ENCODE measurements around the gene CROCC2.

Gene CROCC2

DNA sequence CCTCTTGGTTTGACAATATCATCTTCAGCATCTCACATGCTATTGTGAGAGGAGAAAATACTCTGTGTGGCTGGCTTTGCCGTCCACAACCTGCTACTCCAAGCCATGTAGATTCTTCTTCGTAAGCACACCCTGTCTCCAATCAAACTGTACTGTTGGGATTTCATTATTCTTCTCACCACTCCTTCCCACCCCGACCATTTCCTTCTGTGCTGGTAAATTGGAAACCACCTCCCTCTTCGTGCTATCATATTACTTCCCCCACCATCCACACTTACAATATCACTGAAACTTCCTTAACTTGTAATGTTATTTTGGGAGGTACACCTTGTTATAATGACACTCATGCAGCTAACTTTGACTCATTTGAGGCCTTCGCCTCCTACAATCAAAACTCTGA lies 40.7 kb upstream of the CROCC2 start:
- no peak overlapping the region for H3K4me3 ChIP-seq (ENCODE audit: low read depth, low read length)
- TF ChIP-seq, protein P1, sequence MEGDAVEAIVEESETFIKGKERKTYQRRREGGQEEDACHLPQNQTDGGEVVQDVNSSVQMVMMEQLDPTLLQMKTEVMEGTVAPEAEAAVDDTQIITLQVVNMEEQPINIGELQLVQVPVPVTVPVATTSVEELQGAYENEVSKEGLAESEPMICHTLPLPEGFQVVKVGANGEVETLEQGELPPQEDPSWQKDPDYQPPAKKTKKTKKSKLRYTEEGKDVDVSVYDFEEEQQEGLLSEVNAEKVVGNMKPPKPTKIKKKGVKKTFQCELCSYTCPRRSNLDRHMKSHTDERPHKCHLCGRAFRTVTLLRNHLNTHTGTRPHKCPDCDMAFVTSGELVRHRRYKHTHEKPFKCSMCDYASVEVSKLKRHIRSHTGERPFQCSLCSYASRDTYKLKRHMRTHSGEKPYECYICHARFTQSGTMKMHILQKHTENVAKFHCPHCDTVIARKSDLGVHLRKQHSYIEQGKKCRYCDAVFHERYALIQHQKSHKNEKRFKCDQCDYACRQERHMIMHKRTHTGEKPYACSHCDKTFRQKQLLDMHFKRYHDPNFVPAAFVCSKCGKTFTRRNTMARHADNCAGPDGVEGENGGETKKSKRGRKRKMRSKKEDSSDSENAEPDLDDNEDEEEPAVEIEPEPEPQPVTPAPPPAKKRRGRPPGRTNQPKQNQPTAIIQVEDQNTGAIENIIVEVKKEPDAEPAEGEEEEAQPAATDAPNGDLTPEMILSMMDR (IDR thresholded peaks at IDR 0.05; ENCODE audit: low read depth, low read length, missing control alignments), result no peak
- no peak for DNase-seq (ENCODE audit: low read depth)
- in situ Hi-C loops (cut with HindIII; ENCODE audit: low sequenced_read_pairs), result no loop called here

DNA sequence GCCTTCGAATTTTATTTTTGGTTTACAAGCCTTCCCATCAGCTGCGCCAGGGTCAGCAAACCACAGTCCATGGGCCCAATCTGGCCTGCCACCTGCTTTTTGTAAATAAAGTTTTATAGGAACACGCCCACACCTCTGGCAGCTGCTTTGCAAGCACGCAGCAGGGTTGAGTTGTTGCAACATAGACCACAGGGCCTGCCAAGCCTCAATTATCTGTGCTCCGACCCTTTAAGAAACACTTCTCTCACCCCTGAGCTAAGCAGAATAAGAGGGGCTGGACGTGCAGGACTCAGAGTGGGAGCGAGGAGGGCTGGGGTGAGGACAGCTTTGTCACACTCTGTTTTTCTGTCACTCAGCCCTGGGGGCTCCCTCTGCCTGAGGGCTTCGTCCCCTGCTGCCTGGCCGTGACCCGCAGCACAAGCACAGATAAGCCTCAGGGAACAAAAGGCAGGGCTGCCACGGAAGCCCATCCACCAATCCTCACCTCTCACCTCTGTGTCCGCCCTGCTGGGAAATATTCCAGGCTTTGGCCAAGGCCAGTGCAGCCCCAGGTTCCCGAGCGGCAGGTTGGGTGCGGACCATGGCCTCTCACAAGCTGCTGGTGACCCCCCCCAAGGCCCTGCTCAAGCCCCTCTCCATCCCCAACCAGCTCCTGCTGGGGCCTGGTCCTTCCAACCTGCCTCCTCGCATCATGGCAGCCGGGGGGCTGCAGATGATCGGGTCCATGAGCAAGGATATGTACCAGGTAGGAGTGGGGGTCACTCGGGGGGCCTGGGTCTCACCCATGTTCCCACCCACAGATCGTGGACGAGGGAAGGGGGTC lies 37.6 kb upstream of the CROCC2 start, which contains the start of gene AGXT:
TSS of gene AGXT (plus strand) at position 539 of the 823 bp plus-strand sequence. CDS start at position 581, 42 bp downstream.
- in situ Hi-C loops (cut with HindIII; ENCODE audit: low sequenced_read_pairs), result no loop called here
- TF ChIP-seq, protein P1 (IDR thresholded peaks at IDR 0.05; ENCODE audit: low read depth, low read length, missing control alignments), result no peak
- no peak for DNase-seq (ENCODE audit: low read depth)
- H3K4me3 ChIP-seq (ENCODE audit: low read depth, low read length), result no peak within 1 kb of the TSS

DNA sequence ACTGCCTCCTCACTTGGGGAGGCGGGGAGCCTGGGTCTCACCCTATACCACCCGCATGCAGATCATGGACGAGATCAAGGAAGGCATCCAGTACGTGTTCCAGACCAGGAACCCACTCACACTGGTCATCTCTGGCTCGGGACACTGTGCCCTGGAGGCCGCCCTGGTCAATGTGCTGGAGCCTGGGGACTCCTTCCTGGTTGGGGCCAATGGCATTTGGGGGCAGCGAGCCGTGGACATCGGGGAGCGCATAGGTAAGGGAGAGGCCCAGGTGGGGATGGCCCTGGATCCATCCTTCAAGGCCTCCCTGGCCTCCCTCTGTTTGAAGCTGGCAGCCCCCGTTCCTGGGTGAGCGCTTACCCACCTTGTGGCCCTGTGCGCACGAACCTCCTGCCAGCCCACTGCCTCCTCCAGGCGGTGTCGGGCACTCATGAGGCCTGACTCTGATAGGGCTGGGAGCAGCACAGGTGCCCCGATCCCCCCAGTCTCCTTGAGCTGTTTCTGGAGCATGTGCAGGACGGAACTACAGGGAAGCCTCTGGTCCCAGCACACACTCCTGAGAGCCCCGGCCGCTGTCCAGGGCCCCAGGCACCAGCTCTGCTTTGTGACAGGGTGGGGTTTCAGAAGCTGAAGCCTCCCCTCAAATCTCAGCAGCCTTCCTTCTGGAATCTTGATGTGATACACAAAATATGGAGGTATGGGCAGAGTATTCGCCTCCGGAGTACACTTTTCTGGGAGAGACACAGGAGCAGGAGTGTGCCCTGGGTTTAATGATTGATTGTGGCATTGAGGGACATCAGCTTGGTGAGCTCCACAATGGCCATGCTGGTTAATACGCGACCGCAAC lies 36.8 kb upstream of the CROCC2 start:
- no peak overlapping the region for H3K4me3 ChIP-seq (ENCODE audit: low read depth, low read length)
- TF ChIP-seq, protein P1 (IDR thresholded peaks at IDR 0.05; ENCODE audit: low read depth, low read length, missing control alignments), result no peak
- in situ Hi-C loops (cut with HindIII; ENCODE audit: low sequenced_read_pairs), result no loop called here
- DNase-seq (ENCODE audit: low read depth), result no peak

DNA sequence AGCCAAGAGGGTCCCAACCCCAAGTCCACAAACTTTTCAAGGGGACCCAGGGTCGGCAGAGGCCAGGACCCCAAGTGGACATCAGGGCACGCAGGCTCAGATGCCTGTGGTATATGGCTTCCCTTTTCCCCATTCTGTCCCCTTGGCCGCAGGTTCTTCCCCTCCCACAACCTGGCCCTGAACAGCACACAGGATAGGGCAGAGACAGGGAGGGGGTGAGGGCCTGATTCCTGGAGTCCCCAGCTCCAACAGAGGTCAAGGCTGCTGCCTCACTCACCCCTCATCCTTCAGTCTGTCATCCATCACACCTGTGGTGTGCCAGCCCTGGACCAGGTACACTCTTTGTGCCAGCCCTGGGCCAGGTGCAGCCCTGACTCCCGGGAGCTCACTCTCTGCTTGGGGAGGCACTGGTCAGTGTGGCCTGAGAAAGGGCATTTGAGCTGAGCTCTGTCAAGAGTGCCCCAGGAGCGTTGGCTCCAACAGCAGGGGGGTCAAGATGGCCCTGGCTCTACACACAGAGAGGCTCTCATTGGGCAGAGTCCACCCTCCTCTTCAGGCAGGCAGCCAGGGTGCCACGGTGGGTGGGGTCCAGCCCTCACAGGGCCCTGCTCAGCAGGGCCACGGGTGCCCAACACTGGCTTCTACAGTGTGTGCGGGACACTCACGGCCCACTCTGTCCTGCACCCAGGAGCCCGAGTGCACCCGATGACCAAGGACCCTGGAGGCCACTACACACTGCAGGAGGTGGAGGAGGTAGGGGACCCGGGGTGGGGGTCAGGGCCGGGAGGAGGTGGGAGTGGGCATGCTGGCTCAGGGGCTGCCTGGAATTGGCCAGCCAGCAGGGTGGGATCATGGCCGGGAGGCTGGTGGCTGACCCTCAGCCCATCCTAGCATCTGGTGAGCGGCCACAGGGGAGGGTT lies 35.9 kb upstream of the CROCC2 start:
- TF ChIP-seq, protein P1 (IDR thresholded peaks at IDR 0.05; ENCODE audit: low read depth, low read length, missing control alignments), result no peak
- no peak for DNase-seq (ENCODE audit: low read depth)
- in situ Hi-C loops (cut with HindIII; ENCODE audit: low sequenced_read_pairs), result no loop called here
- no peak overlapping the region for H3K4me3 ChIP-seq (ENCODE audit: low read depth, low read length)

DNA sequence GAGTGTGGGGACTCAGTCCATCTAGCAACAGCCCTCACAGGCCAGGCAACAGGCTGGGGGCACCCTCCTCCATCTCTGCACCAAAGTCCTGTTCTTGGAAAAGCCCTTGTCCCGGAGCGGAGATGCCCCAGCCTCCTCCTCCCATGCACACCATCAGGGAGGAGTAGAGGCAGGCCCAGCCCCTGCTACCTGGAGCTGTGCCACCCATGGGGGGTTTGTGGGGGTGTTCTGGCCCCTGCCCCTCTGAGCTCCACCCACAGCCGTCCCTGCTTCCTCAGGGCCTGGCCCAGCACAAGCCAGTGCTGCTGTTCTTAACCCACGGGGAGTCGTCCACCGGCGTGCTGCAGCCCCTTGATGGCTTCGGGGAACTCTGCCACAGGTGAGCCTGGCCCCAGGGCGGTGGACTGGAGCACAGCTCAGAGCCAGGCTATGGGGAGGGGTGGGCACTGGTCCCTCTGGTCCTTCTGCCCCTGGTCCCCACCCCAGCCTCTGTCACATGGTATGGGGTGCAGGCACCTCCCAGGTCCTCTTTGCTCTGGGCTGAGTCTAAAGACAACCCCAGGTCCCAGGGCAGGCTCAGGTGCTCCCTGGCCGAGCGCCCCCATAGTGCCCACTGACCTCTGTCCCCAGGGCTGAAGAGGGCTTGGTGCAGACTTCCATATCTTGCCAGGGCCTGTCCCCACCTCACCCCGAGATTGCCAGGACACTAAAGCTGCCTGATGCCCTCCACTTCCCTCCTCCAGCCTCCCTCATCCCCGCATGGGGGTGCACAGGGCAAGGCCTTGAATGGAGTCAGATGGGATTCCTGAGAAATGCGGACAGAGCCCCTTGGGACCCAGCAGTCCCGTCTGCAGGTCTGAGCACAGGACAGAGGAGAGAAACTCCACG lies 34.8 kb upstream of the CROCC2 start:
- TF ChIP-seq, protein P1 (IDR thresholded peaks at IDR 0.05; ENCODE audit: low read depth, low read length, missing control alignments), result no peak
- no peak overlapping the region for H3K4me3 ChIP-seq (ENCODE audit: low read depth, low read length)
- in situ Hi-C loops (cut with HindIII; ENCODE audit: low sequenced_read_pairs), result no loop called here
- DNase-seq (ENCODE audit: low read depth), result no peak

Data from astrocyte of the cerebellum (primary cell).